ENCODE results near the gene ZNF594.
"Not testable (repeated sequence)": the region's sequence is repeated elsewhere in the genome, so short reads cannot be mapped to it uniquely, and the experiment has no call there.

Gene ZNF594
- 0.54 to 8.7 (median 3.4) reads per million in 17 experiments for total RNA-seq

- DNase-seq, result peak; percentile 96 to 98 (median 96)
Observed at GRCh38 chr17:5191541-5192417, at the start of gene ZNF594. Gene ZNF594, minus strand, starts transcription at chr17:5191868. Its CDS starts 7,612 bp downstream, at chr17:5184256.

GRCh38 chr17:5239769-5240168 is 48.1 kb upstream of the ZNF594 start:
- not testable (repeated sequence) for DNase-seq

GRCh38 chr17:5238333-5238732 is 46.7 kb upstream of the ZNF594 start:
- DNase-seq, result no peak

- DNase-seq, result peak; percentile 84 to 91 (median 88)
Observed at GRCh38 chr17:5237541-5238016, 45.9 kb upstream of the ZNF594 start.

GRCh38 chr17:5236938-5237540 is 45.4 kb upstream of the ZNF594 start:
- DNase-seq, result peak in 3 of 4 experiments; percentile 17 to 41 (median 40)

- peak; percentile 87 to 96 (median 95) for DNase-seq
Observed at GRCh38 chr17:5234645-5235576, 43.2 kb upstream of the ZNF594 start, which contains the start of gene SCIMP. Gene SCIMP, minus strand, starts transcription at chr17:5234860. Its CDS starts 105 bp downstream, at chr17:5234755.

GRCh38 chr17:5233492-5233891 is 41.8 kb upstream of the ZNF594 start:
- not testable (repeated sequence) for DNase-seq

- no peak for DNase-seq
Observed at GRCh38 chr17:5226940-5227878, 35.5 kb upstream of the ZNF594 start.

- peak; percentile 33 to 83 (median 56) for DNase-seq
Observed at GRCh38 chr17:5225668-5226457, 34.2 kb upstream of the ZNF594 start.

GRCh38 chr17:5221912-5222311 is 30.2 kb upstream of the ZNF594 start:
- DNase-seq, result not testable (repeated sequence)

GRCh38 chr17:5220074-5220473 is 28.4 kb upstream of the ZNF594 start:
- no peak for DNase-seq

GRCh38 chr17:5219536-5219935 is 27.9 kb upstream of the ZNF594 start:
- DNase-seq, result no peak

GRCh38 chr17:5217562-5217961 is 25.9 kb upstream of the ZNF594 start:
- DNase-seq, result not testable (repeated sequence)

GRCh38 chr17:5211458-5211857 is 19.8 kb upstream of the ZNF594 start:
- DNase-seq, result peak; percentile 28 to 80 (median 56)

GRCh38 chr17:5210614-5211252 is 19.1 kb upstream of the ZNF594 start:
- peak; percentile 67 to 85 (median 76) for DNase-seq

- no peak for DNase-seq
Observed at GRCh38 chr17:5210091-5210490, 18.4 kb upstream of the ZNF594 start.

GRCh38 chr17:5209396-5209795 is 17.7 kb upstream of the ZNF594 start:
- no peak for DNase-seq

GRCh38 chr17:5203908-5204294 is 12.2 kb upstream of the ZNF594 start:
- peak in 1 of 4 experiments; percentile 16 for DNase-seq

- DNase-seq, result no peak
Observed at GRCh38 chr17:5203178-5203907, 11.7 kb upstream of the ZNF594 start.

Measured in suppressor macrophage (primary cell).